Mesenchymal stem cell (in vitro differentiated cells and primary cell): Measurements from ENCODE around the gene LRATD1.

Experiments used
- DNase-seq: peaks from one replicate; pipeline ENCODE4 v3.0.0-alpha.2; 2013
- H2AFZ ChIP-seq: one replicate; pipeline ENCODE4 v1.6.1; 2013; ENCODE audit warnings: low read depth, mild to moderate bottlenecking, control low read depth, inconsistent platforms, low read length, moderate library complexity
- H2AK5ac ChIP-seq: 2 replicates; pipeline ENCODE4 v1.6.1; 2013; ENCODE audit warnings: low read length, moderate library complexity, mild to moderate bottlenecking, inconsistent platforms; ENCODE audit not compliant: severe bottlenecking
- H2BK120ac ChIP-seq: one replicate; pipeline ENCODE4 v1.6.1; 2013; ENCODE audit warnings: low read depth, mild to moderate bottlenecking, inconsistent platforms, low read length, moderate library complexity
- H2BK12ac ChIP-seq, 2 experiments: one replicate each; pipeline ENCODE4 v1.6.1; 2013; ENCODE audit warnings: inconsistent platforms in 2 of 2, low read length in 2 of 2, mild to moderate bottlenecking in 2 of 2, moderate library complexity in 2 of 2, control low read depth in 1 of 2
- H2BK15ac ChIP-seq: one replicate; pipeline ENCODE4 v1.6.1; 2013; ENCODE audit warnings: mild to moderate bottlenecking, low read depth, inconsistent platforms; ENCODE audit not compliant: poor library complexity, severe bottlenecking
- H2BK5ac ChIP-seq: 2 replicates; pipeline ENCODE4 v1.6.1; 2013; ENCODE audit warnings: low read depth, mild to moderate bottlenecking, low read length, control low read depth, inconsistent platforms; ENCODE audit not compliant: poor library complexity, severe bottlenecking
- H3K14ac ChIP-seq, 2 experiments: one replicate each; pipeline ENCODE4 v1.6.1; 2013; ENCODE audit warnings: inconsistent platforms in 2 of 2, low read length in 2 of 2, control low read depth in 1 of 2, mild to moderate bottlenecking in 1 of 2, moderate library complexity in 1 of 2
- H3K18ac ChIP-seq, 2 experiments: one replicate each; pipeline ENCODE4 v1.6.1; 2013; ENCODE audit warnings: inconsistent platforms in 2 of 2, low read length in 2 of 2, control low read depth in 1 of 2, low read depth in 1 of 2, mild to moderate bottlenecking in 1 of 2
- H3K23ac ChIP-seq, 2 experiments: one replicate each; pipeline ENCODE4 v1.6.1; 2013; ENCODE audit warnings: inconsistent platforms in 2 of 2, low read length in 2 of 2, mild to moderate bottlenecking in 2 of 2, moderate library complexity in 2 of 2, control low read depth in 1 of 2
- H3K27ac ChIP-seq: 2 replicates; pipeline ENCODE4 v1.5.1; 2013; ENCODE audit warnings: mild to moderate bottlenecking, moderate library complexity, low read length, control low read depth, inconsistent platforms; ENCODE audit not compliant: poor library complexity, severe bottlenecking
- H3K27me3 ChIP-seq, 2 experiments: 2 replicates each; pipeline versions ENCODE4 v1.6.1 to v1.7.0; 2013; ENCODE audit warnings: low read length in 2 of 2, mild to moderate bottlenecking in 2 of 2, moderate library complexity in 2 of 2, control low read depth in 1 of 2, inconsistent platforms in 1 of 2; ENCODE audit not compliant: control insufficient read depth in 1 of 2, insufficient read depth in 1 of 2
- H3K36me3 ChIP-seq, 2 experiments: 2 replicates each; pipeline versions ENCODE4 v1.6.1 to v1.7.0; 2013; ENCODE audit warnings: low read length in 2 of 2, control low read depth in 1 of 2, inconsistent platforms in 1 of 2, low read depth in 1 of 2, mild to moderate bottlenecking in 1 of 2; ENCODE audit not compliant: insufficient read depth in 2 of 2, control insufficient read depth in 1 of 2
- H3K4ac ChIP-seq, 2 experiments: one replicate each; pipeline ENCODE4 v1.6.1; 2013; ENCODE audit warnings: inconsistent platforms in 2 of 2, low read length in 2 of 2, mild to moderate bottlenecking in 2 of 2, moderate library complexity in 2 of 2, control low read depth in 1 of 2, low read depth in 1 of 2
- H3K4me1 ChIP-seq: 2 replicates; pipeline ENCODE4 v1.6.1; 2013; ENCODE audit warnings: low read depth, low read length, control low read depth; ENCODE audit not compliant: control insufficient read depth, insufficient read depth
- H3K4me2 ChIP-seq: 2 replicates; pipeline ENCODE4 v1.6.1; 2013; ENCODE audit warnings: low read length, mild to moderate bottlenecking, inconsistent platforms; ENCODE audit not compliant: poor library complexity, severe bottlenecking
- H3K4me3 ChIP-seq, 2 experiments: 2 replicates each; pipeline versions ENCODE4 v1.5.1 to v1.7.0; 2013; ENCODE audit warnings: low read length in 2 of 2, mild to moderate bottlenecking in 2 of 2, control low read depth in 1 of 2, low read depth in 1 of 2; ENCODE audit not compliant: insufficient read depth in 1 of 2
- H3K79me1 ChIP-seq: replicated peaks from 2 replicates; pipeline ENCODE4 v1.6.1; 2013; ENCODE audit warnings: mild to moderate bottlenecking, control low read depth, low read length, inconsistent platforms; ENCODE audit not compliant: poor library complexity, severe bottlenecking
- H3K9ac ChIP-seq: 2 replicates; pipeline ENCODE4 v1.7.0; 2013; ENCODE audit warnings: mild to moderate bottlenecking, low read length, moderate library complexity
- H3K9me3 ChIP-seq: 2 replicates; pipeline ENCODE4 v1.7.0; 2013; ENCODE audit warnings: mild to moderate bottlenecking, low read length; ENCODE audit not compliant: control insufficient read depth
- H4K8ac ChIP-seq: one replicate; pipeline ENCODE4 v1.6.1; 2013; ENCODE audit warnings: inconsistent platforms, mild to moderate bottlenecking, low read length, moderate library complexity
- H4K91ac ChIP-seq: one replicate; pipeline ENCODE4 v1.6.1; 2013; ENCODE audit warnings: mild to moderate bottlenecking, low read length, inconsistent platforms
- WGBS: methylation state at CpG from one replicate; pipeline ENCODE4 v1.1.7; 2013; ENCODE audit warnings: mixed read lengths; 5-methylcytosine and 5-hydroxymethylcytosine counted together

LRATD1 gene

DNA sequence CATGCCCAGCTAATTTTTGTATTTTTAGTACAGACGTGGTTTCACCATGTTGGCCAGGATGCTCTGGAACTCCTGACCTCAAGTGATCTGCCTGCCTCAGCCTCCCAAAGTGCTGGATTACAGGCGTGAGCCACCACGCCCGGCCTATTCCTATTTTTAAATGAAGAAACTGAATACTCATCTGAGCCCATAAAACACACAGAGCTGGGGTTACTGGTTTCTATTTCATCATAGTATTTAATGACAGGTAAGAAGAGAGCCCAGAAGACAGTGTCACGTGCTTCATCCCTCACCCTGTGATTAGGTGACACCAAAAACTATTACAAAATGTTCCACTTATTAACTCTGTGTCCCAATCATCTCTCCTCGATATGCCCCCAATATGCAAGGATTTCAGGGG is 15.6 kb upstream of the LRATD1 start:
- no peak overlapping the region for H3K4me2 ChIP-seq
- no peak overlapping the region for H2AK5ac ChIP-seq
- H4K91ac ChIP-seq = no peak overlapping the region
- no peak overlapping the region for H3K4ac ChIP-seq
- H3K23ac ChIP-seq = no peak overlapping the region
- H3K79me1 ChIP-seq = no peaks in the 10 kb centered on the region
- 68% methylated on average over 4 of the region's 6 CpGs for WGBS
- no peak overlapping the region for H2BK120ac ChIP-seq
- no peak overlapping the region for H4K8ac ChIP-seq
- no peaks in the 10 kb centered on the region for H3K36me3 ChIP-seq
- H3K4me1 ChIP-seq = no peaks in the 10 kb centered on the region
- no peak overlapping the region for H2BK12ac ChIP-seq
- no peaks in the 10 kb centered on the region for H3K9me3 ChIP-seq
- H2AFZ ChIP-seq = no peak overlapping the region
- no peak overlapping the region for H3K18ac ChIP-seq
- H2BK5ac ChIP-seq = no peak overlapping the region
- no peaks in the 10 kb centered on the region for H3K27me3 ChIP-seq
- no peak for DNase-seq
- no peak overlapping the region for H3K9ac ChIP-seq
- H3K4me3 ChIP-seq = no peak overlapping the region
- H2BK15ac ChIP-seq = no peak overlapping the region
- H3K14ac ChIP-seq = no peak overlapping the region
- no peak overlapping the region for H3K27ac ChIP-seq

DNA sequence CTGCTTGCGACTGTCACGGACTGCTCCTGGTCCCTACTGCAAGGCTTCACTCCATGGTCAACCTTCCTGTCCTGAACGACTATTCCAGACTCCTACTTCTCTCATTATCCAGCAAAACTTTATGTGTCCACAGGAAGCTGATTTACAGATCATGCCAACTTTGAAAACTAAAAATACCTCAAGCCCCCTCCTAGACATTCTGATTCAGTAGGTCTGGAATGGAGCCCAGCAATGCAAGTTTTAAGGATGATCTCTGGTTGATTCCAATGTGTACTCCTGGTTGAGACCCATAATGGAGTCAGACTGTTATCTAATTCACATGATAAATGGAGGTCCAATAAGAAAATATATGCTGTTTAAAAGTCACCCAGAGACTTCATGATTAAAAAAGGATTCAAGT is 13.1 kb upstream of the LRATD1 start:
- H3K4me1 ChIP-seq = no peaks in the 10 kb centered on the region
- no peak for DNase-seq
- no peaks in the 10 kb centered on the region for H3K27me3 ChIP-seq
- H2BK15ac ChIP-seq = no peak overlapping the region
- H2BK5ac ChIP-seq = no peak overlapping the region
- H3K79me1 ChIP-seq = no peaks in the 10 kb centered on the region
- no peak overlapping the region for H2BK12ac ChIP-seq
- H3K4me2 ChIP-seq = no peak overlapping the region
- no peak overlapping the region for H3K27ac ChIP-seq
- no peak overlapping the region for H2BK120ac ChIP-seq
- no peaks in the 10 kb centered on the region for H3K9me3 ChIP-seq
- no peak overlapping the region for H4K8ac ChIP-seq
- no peak overlapping the region for H3K18ac ChIP-seq
- H3K4me3 ChIP-seq = no peak overlapping the region
- H3K36me3 ChIP-seq = no peaks in the 10 kb centered on the region
- H3K23ac ChIP-seq = no peak overlapping the region
- H4K91ac ChIP-seq = no peak overlapping the region
- 66% methylated on average over 3 of the region's 3 CpGs for WGBS
- no peak overlapping the region for H2AK5ac ChIP-seq
- H3K14ac ChIP-seq = no peak overlapping the region
- H2AFZ ChIP-seq = no peak overlapping the region
- H3K4ac ChIP-seq = no peak overlapping the region
- no peak overlapping the region for H3K9ac ChIP-seq

DNA sequence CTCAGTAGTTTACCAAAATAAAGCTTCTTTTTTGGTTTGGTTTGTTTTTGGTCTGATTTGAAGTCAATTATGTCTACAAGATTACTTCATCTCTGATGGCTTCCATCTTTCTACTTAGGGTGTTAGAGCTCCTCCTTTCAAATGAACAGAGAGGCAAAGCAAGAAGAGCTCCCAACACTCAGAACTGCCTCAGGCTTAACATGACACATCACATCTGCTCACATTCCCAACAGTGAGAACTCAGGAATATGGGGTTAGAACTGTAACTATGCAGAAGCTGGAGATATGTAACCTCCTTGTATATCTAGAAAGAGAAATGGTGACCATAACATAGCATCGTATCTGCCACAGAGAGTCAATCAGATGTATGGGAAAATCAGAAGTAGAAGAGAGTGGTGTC is 11.4 kb upstream of the LRATD1 start:
- H2AFZ ChIP-seq = no peak overlapping the region

DNA sequence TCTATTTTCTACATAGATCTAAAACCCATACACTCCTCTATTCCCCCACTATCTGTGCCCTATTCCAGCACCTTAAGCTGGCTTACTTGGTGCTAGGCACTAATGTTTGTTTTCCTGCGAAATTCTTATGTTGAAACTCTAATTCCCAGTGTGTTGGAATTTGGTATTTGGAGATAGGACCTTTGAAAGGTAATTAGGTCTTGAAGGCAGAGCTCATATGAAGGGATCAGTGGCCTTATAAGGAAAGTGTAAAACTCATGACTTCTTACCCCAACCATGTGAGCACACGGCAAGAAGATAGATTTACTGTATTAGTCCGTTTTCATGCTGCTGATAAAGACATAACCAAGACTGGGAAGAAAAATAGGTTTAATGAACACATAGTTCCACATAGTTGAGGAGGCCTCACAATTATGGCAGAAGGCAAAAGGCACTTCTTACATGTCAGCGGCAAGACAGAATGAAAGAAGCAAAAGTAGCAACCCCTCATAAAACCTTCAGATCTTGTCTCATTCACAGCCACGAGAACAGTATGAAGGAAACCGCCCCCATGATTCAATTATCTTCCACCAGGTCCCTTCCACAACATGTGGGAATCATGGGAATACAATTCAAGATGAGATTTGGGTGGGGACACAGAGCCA is 10.5 kb upstream of the LRATD1 start:
- Histone ChIP-seq H3K14ac (no peak overlapping the region), H3K4ac (no peak overlapping the region), H2BK15ac (no peak overlapping the region), H3K36me3 (no peaks in the 10 kb centered on the region), H2AFZ (no peak overlapping the region), H3K9ac (no peak overlapping the region), H4K8ac (no peak overlapping the region), H3K23ac (no peak overlapping the region), H2BK120ac (no peak overlapping the region), H3K27me3 (no peaks in the 10 kb centered on the region), H3K4me2 (no peak overlapping the region), H3K79me1 (no peaks in the 10 kb centered on the region), H3K9me3 (no peaks in the 10 kb centered on the region), H3K18ac (no peak overlapping the region), H3K27ac (no peak overlapping the region), H4K91ac (no peak overlapping the region), H2AK5ac (no peak overlapping the region), H3K4me1 (no peaks in the 10 kb centered on the region), H3K4me3 (no peak overlapping the region), H2BK5ac (no peak overlapping the region), H2BK12ac (no peak overlapping the region)
- DNase-seq = no peak
- WGBS = 74% methylated on average over 6 of the region's 6 CpGs

More for the DNA sequence above, 11.4 kb upstream of the LRATD1 start:
- Histone ChIP-seq H3K36me3 (no peaks in the 10 kb centered on the region), H2BK120ac (no peak overlapping the region), H3K23ac (no peak overlapping the region), H3K18ac (no peak overlapping the region), H3K27me3 (no peaks in the 10 kb centered on the region), H2BK5ac (no peak overlapping the region), H3K27ac (no peak overlapping the region), H3K4me3 (no peak overlapping the region), H3K79me1 (no peaks in the 10 kb centered on the region), H3K9ac (no peak overlapping the region), H3K9me3 (no peaks in the 10 kb centered on the region), H3K14ac (no peak overlapping the region), H4K91ac (no peak overlapping the region), H2BK12ac (no peak overlapping the region), H4K8ac (no peak overlapping the region), H3K4me2 (no peak overlapping the region), H2AK5ac (no peak overlapping the region), H3K4me1 (no peaks in the 10 kb centered on the region), H2BK15ac (no peak overlapping the region), H3K4ac (no peak overlapping the region)
- no peak for DNase-seq
- 56% methylated on average over 1 of the region's 1 CpG for WGBS
